GM19463 (cell line): ENCODE measurements around the gene DDX1.

Experiments used
- ATAC-seq: cut with Tn5 transposase; IDR thresholded peaks from one replicate; pipeline ENCODE4 v1.9.1; 2021; ENCODE audit warnings: mild to moderate bottlenecking, moderate library complexity; ENCODE audit not compliant: unreplicated experiment

DDX1 gene

GRCh38 chr2:15658911-15659310 lies 67.2 kb downstream of the DDX1 start:
- ATAC-seq, result no peak

- no peak for ATAC-seq
Measured at GRCh38 chr2:15660491-15661294, 69.0 kb downstream of the DDX1 start.

- no peak for ATAC-seq
Measured at GRCh38 chr2:15661295-15661569, 69.6 kb downstream of the DDX1 start.

GRCh38 chr2:15662026-15662425 lies 70.4 kb downstream of the DDX1 start:
- ATAC-seq, result no peak

- ATAC-seq, result no peak
Measured at GRCh38 chr2:15662579-15662978, 70.9 kb downstream of the DDX1 start.

- ATAC-seq, result no peak
Measured at GRCh38 chr2:15663802-15664201, 72.1 kb downstream of the DDX1 start.

- ATAC-seq, result no peak
Measured at GRCh38 chr2:15664273-15665066, 72.8 kb downstream of the DDX1 start.

GRCh38 chr2:15665067-15665942 lies 73.6 kb downstream of the DDX1 start:
- ATAC-seq, result no peak

- ATAC-seq, result no peak
Measured at GRCh38 chr2:15665943-15666460, 74.3 kb downstream of the DDX1 start.

- ATAC-seq, result no peak
Measured at GRCh38 chr2:15666861-15667808, 75.5 kb downstream of the DDX1 start.

- ATAC-seq, result no peak
Measured at GRCh38 chr2:15667809-15668556, 76.3 kb downstream of the DDX1 start.

- ATAC-seq, result no peak
Measured at GRCh38 chr2:15668611-15669305, 77.1 kb downstream of the DDX1 start.

GRCh38 chr2:15669375-15669910 lies 77.8 kb downstream of the DDX1 start:
- ATAC-seq, result no peak

- no peak for ATAC-seq
Measured at GRCh38 chr2:15670469-15670868, 78.8 kb downstream of the DDX1 start.

GRCh38 chr2:15670981-15671380 lies 79.3 kb downstream of the DDX1 start:
- ATAC-seq, result no peak

GRCh38 chr2:15671409-15671808 lies 79.7 kb downstream of the DDX1 start:
- ATAC-seq, result no peak

GRCh38 chr2:15671842-15672815 lies 80.5 kb downstream of the DDX1 start:
- no peak for ATAC-seq
